GM10847 (cell line): ENCODE results near the gene PPP1R13L.

ENCODE experiments used
- POLR2A ChIP-seq: IDR thresholded peaks from 2 replicates; pipeline ENCODE4 v1.6.1; 2011; ENCODE audit not compliant: insufficient read length; ENCODE audit errors: extremely low read depth

Gene PPP1R13L

DNA sequence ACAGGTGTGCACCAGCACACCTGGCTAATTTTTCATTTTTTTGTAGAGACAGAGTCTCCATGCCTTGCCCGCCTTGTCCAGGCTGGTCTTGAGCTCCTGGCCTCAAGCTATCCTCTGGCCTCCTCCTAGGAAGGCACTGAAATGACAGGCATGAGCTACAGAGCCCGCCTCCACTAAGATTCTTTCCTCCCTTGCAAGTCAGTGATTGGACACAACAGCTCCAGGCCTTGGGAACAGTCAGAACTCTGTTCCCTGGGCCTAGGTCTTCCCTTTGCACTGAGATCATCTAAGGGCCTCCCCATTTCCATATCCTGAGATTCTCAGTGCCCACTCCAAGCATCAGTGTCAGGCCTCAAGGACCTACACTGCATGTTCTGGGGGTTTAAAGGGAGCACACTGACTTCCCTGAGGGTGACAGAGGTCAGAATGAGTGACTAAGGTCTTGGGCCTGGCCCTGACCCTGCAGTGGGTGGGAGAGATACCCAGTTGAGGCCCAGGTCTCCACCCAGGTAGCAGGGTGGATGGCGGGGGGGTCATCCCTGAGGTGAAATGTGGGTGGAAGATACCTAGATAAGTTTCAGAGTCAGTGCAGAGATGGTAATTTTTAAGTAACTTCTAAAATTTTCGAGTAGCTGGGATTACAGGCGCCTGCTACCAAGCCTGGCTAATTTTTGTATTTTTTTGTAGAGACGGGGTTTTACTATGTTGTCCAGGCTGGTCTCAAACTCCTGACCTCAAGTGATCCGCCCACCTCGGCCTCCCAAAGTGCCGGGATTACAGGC is 36.2 kb upstream of the PPP1R13L start:
- TF ChIP-seq POLR2A = no peak

DNA sequence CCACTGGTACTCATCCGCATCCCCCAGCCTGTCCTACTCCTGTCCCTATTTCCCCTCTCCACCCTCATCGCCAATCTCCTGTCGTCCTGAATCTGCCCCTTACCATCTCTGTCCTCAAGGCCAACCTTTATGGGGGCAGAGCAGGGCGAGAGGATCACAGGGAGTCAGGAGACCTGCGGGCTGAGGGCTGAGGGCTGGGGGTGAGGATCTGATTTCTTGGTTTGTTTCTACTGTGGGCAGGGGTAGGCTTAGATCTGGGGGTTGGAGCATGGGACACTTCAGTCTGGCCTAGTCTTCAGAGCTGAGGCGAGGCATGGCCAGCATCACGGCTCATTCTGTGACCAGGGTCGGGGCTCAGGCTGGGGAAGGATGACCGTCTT is 35.4 kb upstream of the PPP1R13L start:
- no peak for TF ChIP-seq POLR2A

DNA sequence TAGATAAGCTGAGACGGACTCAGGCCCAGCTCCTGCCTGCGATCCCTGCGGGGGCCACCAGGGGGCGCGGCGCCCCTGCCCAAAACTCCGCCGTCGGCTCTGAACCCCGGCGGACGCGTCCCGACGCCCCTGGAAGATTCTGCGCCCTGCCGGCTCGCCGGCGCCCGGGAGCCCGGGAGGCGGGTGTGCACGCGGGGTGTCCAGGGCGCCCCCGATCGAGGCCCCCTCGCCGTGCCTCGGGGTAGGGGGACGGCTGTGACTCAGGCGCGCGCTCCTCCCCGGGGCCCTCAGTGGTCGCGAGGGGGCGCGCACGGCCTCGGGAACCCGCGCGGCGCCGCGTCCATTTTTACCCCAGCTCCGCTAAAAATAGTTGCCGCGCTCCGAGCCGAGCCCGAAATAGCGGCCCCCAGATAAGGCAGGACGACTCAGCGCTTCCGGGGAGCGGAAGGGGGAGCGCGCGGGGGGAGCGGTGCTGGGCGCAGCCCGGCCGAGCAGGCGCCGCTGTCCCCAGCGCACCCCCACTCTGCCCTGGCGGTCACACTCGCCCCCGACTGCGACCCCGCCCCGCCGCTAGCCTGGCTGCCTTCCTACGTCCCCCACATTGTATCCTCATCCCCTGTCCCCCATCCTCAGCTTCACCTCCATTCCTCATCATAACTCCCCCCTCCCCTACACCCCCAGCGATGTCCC is 34.8 kb upstream of the PPP1R13L start:
- no peak for TF ChIP-seq POLR2A

DNA sequence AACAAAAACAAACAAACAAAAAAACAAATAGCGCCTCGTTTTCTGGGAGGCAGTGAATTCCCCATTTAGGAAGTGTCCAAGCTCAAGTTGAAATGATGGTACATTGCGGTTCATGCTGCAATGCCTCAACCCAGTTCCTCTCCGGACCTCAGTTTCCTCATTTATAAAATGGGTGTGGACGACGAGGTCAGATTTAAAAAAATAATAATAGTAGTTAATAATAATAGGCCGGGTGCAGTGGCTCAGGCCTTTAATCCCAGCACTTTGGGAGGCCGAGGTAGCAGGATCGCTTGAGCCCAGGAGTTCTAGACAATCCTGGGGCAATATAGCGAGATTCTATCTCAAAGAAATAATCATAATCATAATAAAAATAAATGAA is 34.3 kb upstream of the PPP1R13L start:
- TF ChIP-seq POLR2A = no peak

DNA sequence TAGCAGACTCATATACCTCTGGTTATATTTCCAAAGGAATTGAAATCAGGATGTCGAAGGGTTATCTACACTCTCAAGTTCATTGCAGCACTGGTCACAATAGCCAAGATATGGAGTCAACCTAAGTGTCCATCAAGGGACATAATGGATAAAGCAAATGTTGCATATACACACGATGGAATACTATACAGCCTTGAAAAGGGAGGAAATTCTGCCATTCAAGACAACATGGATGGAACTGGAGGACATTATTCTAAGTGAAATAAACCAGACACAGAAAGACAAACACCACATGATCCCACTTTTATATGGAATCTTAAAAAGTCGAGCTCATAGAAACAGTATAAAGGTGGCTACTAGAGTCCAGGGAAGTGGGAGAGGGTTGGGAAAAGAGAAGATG is 32.5 kb upstream of the PPP1R13L start:
- TF ChIP-seq POLR2A = no peak

DNA sequence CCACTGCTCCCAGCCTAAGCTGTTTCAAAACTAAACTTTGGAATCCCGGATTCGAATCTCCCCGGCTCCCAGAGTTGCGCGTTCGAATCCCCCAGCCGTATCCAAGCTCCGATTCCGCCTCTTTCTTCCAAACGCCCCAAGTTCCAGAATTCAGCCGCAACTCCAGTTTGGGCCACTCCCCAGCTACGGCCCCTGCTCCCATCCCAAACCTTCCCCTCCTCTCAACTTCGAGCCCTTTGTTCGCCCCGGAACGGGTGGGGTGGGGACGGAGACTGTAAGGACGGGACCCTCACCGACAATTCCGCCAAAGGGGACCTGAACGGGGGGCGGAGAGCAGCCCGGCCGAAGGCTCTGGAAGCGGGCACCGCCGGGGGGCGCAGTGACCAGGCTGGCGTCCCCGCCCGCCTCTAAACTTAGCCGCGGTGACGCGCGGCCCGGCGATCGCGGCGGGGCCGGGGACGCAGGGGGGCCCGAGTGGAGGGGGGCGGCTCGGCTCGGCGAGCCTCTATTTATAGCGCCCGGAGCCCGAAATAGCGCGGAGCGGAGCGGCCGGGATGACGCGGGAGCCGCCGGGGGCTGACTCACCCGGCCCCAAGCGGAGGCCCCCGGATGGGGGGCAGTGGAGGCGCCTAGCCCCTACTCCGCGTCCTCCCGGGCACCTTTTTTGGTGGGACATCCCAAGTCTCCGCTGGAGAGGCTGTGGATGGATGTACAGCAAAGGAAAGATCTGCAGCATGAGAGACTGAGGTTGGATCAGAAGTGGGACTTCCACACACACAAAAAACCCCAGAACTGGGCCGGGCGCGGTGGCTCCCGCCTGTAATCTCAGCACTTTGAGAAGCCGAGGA is 23.7 kb upstream of the PPP1R13L start:
- TF ChIP-seq POLR2A = no peak

DNA sequence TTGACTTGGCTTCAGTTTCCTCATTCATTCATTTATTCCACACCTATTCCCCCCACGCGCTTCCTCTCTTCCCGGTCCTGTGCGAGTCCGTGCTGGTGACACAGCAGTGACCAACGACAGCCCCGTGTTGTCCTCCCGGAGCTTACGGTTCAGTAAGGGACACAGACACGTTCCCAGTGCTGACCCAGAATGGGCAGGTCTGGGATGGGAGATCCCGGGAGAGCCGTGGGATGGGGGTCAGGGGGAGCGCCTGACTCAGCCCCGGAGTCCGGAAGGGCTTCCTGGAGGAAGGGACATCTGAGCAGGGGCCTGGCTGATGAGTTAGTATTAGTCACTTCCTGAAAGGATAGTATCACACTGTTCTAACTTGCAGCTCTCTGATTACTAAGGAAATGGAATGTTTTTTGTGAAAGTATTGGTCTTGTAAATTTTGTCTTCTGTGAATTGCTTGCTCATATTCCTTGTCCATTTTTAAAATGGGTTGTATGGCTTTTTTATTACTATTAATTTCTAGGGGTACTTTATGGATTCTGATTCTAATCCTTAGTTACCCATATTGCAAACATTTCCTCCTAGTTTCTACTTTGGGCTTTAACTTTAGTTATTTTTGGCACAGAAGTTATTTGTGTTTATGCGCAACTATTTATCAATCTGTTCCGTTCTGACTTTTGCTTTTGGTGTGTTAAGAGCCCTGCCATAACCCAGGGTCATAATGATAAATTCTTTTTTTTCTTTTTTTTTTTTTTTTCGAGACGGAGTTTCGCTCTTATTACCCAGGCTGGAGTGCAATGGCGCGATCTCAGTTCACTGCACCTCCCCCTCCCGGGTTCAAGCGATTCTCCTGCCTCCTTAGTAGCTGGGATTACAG is 19.6 kb upstream of the PPP1R13L start:
- TF ChIP-seq POLR2A = no peak

DNA sequence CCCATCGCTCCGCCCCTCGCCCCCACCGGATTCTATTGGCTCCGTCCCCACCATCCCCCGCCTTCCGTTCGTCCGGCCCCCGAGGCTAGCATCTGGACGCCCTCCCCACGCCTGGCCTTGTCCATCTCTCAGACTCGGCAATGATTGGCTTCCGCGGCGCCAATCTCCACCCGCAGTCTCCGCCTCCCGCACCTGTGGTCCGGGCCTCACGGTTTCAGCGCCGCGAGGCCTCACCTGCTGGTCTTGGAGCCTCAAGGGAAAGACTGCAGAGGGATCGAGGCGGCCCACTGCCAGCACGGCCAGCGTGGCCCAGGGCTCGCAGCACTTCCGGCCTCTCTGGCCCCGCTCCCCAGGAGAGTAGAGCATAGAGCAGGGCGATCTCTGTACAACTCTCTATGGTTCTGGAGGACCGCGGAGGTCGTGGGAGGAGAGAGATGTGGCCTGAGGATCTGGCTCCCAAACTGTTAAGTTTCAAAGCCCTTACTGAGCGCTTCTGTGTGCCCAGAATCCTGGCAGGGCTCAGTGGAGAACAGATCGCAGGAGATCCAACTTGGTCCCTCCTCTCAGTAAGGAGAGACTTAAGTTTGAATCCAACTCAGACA is 18.8 kb upstream of the PPP1R13L start, which contains the start of gene ERCC1:
TSS of gene ERCC1 (minus strand) at position 329 of the 602 bp plus-strand sequence. CDS start 543 bp downstream, outside the sequence.
- TF ChIP-seq POLR2A = peak; percentile 81

DNA sequence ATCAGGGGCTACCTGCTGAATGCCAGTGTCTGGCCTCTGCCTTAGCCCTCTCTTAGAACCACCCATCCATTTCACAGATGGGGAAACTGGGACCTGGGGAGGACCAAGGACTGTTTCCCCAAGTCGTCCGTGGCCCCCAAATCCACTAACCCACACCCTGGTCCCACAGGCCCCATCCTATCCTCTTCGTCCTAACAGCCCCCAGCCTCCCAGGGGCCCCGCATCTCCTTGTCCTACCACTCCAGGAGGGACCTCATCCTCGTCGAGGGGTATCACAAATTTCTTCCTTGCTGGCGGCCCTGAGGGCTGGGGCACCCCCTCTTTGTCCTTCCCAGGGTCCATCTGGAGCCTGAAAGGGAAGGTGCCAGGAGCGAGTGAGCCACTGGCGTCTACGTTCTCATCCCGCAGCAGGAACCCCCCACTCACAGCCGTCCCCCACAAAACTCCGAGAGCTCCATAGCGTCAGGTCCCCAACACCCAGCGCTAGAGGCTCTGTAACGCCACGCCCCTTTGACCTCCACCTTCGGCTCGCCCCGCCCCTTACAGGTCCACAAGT is 18.2 kb upstream of the PPP1R13L start:
- no peak for TF ChIP-seq POLR2A

DNA sequence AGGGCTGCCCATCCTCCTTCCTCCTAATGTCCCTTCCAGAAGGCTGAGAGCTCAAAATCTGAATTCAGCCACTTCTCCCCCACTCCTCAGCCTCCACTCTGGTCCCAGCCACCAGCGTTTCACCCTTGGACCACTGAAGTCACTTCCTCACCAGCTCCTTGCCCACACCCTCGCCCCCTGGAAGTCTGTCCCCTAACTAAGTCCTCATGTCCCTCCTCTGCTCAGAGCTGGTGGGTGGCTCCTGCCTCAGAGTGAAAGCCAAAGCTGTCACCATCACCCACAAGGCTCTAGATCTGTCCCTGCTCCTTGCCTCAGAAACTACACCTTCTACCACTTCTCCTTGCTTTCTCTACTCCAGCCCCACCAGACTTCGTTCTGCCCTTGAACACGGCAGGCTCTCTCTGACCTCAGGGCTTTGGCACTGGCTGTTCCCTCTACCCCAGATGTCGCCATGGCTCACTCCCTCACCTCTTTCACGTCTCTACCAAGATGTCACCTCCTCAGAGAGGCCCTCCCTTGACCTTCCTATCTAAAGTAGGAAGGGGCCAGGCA is 17.2 kb upstream of the PPP1R13L start:
- TF ChIP-seq POLR2A = no peak

DNA sequence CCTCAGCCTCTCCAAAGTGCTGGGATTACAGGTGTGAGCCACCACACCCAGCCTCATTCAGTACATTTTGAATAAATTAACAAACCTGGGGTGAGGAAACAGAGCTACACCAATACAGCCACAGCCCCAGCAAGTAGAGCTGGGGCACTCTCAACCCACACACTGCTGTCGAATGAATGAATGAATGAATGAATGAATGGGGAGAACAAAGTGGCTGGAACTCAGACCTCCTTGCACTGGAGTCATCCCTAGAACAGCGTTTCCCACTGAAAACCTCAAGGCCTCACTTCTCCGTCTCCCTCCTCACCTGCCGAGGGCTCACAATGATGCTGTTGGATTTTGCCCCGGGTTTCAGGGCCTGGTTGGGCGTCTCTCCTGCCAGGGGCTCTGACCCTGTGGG is 16.0 kb upstream of the PPP1R13L start:
- no peak for TF ChIP-seq POLR2A

DNA sequence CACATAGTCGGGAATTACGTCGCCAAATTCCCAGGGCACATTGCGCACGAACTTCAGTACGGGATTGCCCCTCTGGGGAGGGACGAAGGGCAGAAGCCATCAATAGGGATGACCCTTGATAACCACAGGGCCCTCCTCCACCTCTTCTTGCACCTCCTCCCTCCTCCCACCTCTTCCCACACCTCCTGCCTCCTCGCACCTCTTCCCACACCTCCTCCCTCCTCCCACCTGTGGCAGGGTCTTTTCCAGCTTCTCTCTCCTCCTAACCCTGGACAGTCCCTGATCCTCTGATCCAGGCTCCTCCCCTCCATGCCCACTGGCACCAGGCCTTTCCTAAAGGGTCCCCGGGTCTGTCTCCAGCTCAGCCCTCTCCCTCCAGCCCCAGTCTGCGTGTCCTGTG is 15.5 kb upstream of the PPP1R13L start:
- no peak for TF ChIP-seq POLR2A

DNA sequence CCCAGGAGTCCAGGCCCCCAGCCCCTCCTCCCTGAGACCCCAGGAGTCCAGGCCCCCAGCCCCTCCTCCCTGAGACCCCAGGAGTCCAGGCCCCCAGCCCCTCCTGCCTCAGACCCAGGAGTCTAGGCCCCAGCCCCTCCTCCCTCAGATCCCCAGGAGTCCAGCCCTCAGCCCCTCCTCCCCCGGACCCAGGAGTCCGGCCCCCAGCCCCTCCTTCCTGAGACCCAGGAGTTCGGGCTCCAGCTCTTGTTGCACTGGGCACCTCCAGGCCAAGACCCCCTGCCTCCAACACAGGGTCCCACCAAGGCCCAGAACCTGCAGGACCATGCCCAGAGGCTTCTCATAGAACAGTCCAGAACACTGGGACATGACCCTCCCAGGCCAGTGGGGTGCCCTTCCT is 15.0 kb upstream of the PPP1R13L start:
- no peak for TF ChIP-seq POLR2A

DNA sequence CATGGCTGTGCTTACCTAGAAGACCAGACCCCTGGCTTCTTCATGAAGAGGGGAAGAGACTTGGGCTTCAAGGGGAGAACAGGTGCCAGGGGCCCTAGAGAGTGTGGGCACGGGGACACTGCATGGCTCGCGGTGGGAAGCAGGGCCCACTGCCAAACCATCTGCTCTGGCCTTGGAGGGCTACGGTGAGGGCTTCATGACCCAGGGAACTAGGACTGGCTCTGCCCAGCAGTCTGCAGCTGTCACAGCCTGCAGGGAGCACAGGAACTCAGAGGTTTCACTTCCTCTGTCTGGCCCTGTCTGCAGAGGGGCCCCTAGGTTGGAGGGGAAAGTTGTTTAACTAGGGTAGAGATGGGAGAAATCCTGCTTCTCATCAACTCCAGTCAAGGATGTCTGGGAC is 14.5 kb upstream of the PPP1R13L start:
- no peak for TF ChIP-seq POLR2A
